Measurements from ENCODE around the gene KHDC4. TPM values are rescaled to one million over a fixed set of nuclear protein-coding genes. Genes with fewer than 3 reads are reported as not detected.

Gene KHDC4
- total and polyA plus RNA-seq, 2 of the 4 experiments (the other 2 are of a cell fraction) = 28.0 to 29.9 TPM

DNA sequence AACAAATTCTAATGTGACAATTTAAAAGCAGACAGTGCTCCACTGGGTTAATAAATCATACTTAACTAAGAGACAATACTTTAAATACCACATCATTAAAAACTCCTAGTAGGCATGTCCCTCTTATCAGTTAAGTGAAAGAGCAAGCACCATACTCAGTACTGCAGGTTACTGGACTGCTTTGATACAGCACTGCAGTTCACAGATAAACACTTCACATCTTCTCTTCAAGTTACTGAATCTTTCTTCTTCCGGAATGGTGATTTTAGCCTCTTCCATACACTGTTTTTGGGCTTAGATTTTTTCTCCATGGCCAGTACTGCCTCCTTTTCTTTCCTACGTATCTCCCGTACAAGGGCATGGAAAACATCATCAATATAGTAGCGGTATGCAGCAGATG is 34.1 kb downstream of the KHDC4 start:
- no peaks in the 10 kb centered on the region for H3K27me3 ChIP-seq (ENCODE audit: control insufficient read depth, insufficient read depth, low read length)
- H2BK5ac ChIP-seq (ENCODE audit: low read depth, low read length, poor library complexity, severe bottlenecking) = no peak overlapping the region
- intact Hi-C loops (cut with micrococcal nuclease) (no loop called here), dilution Hi-C loops (cut with HindIII; ENCODE audit: low sequenced_read_pairs, unreplicated experiment) (no loop called here), in situ Hi-C loops (cut with MboI; ENCODE audit: low sequenced_read_pairs) (no loop called here)
- TF ChIP-seq RAD21 (IDR thresholded peaks at IDR 0.05; ENCODE audit: low read length) = no peak
- no peak for TF ChIP-seq MAZ (IDR thresholded peaks at IDR 0.05; ENCODE audit: borderline replicate concordance, low read depth, low read length)
- H2BK20ac ChIP-seq (ENCODE audit: low read depth, low read length) = no peak overlapping the region
- H2BK120ac ChIP-seq (ENCODE audit: low read depth, low read length) = no peak overlapping the region
- peaks cover 56% of the 10 kb centered on the region for H3K36me3 ChIP-seq (ENCODE audit: control insufficient read depth, insufficient read depth, low read length)
- peaks cover 2% of the 10 kb centered on the region; the same call in 1 of the 2 replicates for H3K9me1 ChIP-seq (ENCODE audit: insufficient read depth, low read length)
- DNase-seq (no peak), ATAC-seq (ENCODE audit: low read depth) (no peak)
- H2AK5ac ChIP-seq (ENCODE audit: low read depth, low read length) = no peak overlapping the region
- no peak overlapping the region for H2BK15ac ChIP-seq (ENCODE audit: low read depth, low read length)
- H3K23ac ChIP-seq (ENCODE audit: low read depth, low read length) = no peak overlapping the region
- WGBS, 2 experiments (ENCODE audit: extremely low coverage in 2 of 2, insufficient read length in 1 of 2) = 100% methylated on average over 1 of the region's 4 CpGs; no CpG with 5 or more reads in 1 of the 2 experiments
- no peak overlapping the region for H3K4me3 ChIP-seq (ENCODE audit: insufficient read depth, low read depth, low read length)
- H3K79me1 ChIP-seq (ENCODE audit: low read depth in 1 of 2, low read length in 2 of 2) = peaks cover 21 to 37% of the 10 kb centered on the region in 2 experiments
- no peaks in the 10 kb centered on the region; the same call in 1 of the 2 replicates for H4K20me1 ChIP-seq (ENCODE audit: insufficient read depth, low read length)
- no peak overlapping the region for H2AFZ ChIP-seq (replicated peaks; ENCODE audit: low read length, poor library complexity)
- H3K27ac ChIP-seq (ENCODE audit: insufficient read depth, low read length) = no peak overlapping the region
- POLR2A ChIA-PET (ENCODE audit: unreplicated experiment) = no interaction called here
- H3K14ac ChIP-seq (replicated peaks; ENCODE audit: low read depth, low read length) = no peak overlapping the region
- H4K91ac ChIP-seq (ENCODE audit: insufficient read depth, low read depth, low read length) = no peak overlapping the region
- no peak overlapping the region for H4K5ac ChIP-seq (ENCODE audit: low read depth, low read length)
- BruUV-seq (replicated peaks) = no TSS peak
- H3K18ac ChIP-seq (ENCODE audit: low read depth, low read length) = no peak overlapping the region
- H3K4me2 ChIP-seq (ENCODE audit: low read depth, low read length) = no peak overlapping the region
- CTCF ChIA-PET = no interaction called here
- H3K9ac ChIP-seq (ENCODE audit: low read depth, low read length) = no peak overlapping the region
- H3K4me1 ChIP-seq (ENCODE audit: control insufficient read depth, insufficient read depth, low read length) = no peaks in the 10 kb centered on the region
- no peak overlapping the region for H4K8ac ChIP-seq (ENCODE audit: low read depth in 2 of 2, low read length in 2 of 2)
- no peak overlapping the region for H2AK9ac ChIP-seq (replicated peaks; ENCODE audit: low read depth, low read length, poor library complexity)
- H3K56ac ChIP-seq (ENCODE audit: extremely low read depth, insufficient read depth, low read length) = no peak overlapping the region
- no peak overlapping the region for H3K4ac ChIP-seq (ENCODE audit: low read depth, low read length)
- no peaks in the 10 kb centered on the region for H3K9me3 ChIP-seq (ENCODE audit: control insufficient read depth, insufficient read depth, low read length)

Data from IMR-90 (cell line).